PC-9 (cell line): Measurements from ENCODE around the gene CNKSR3. TPM values are rescaled to one million over a fixed set of nuclear protein-coding genes. Genes with fewer than 3 reads are reported as not detected.
A peak's percentile ranks its signal among the peaks of the same experiment; 100 is the strongest.

Experiments used
- BruUV-seq: library from RNA; stranded (reverse); fragments of 400-500 nt; replicated peaks from 2 replicates; lab custom pipeline; 2021; lab: Mats Ljungman, UMichigan
- CTCF ChIA-PET: fragments of 300-600 bp; sonication (Branson Sonifier 250); formaldehyde crosslinking; loops from one replicate; lab custom pipeline; 2022; ENCODE audit warnings: antibody characterized with exemption; lab: Charles Lee
- POLR2A ChIA-PET: fragments of 300-600 bp; sonication (Branson Sonifier 250); formaldehyde crosslinking; loops from one replicate; lab custom pipeline; 2022; ENCODE audit warnings: antibody characterized with exemption; ENCODE audit not compliant: unreplicated experiment; lab: Charles Lee
- DNase-seq, 2 experiments: peaks; one replicate each; pipeline versions ENCODE4 v3.0.0 to v3.0.0-alpha.2; 2015 to 2022; ENCODE audit warnings: mixed read lengths in 1 of 2
- H2AFZ ChIP-seq: fragments of 200-600 bp; sonication (generic); 2 replicates; pipeline ENCODE4 v1.8.1; 2017; ENCODE audit warnings: antibody characterized with exemption
- H3F3A ChIP-seq: fragments of 200-600 bp; sonication (generic); 2 replicates; pipeline ENCODE4 v1.8.1; 2017; ENCODE audit warnings: antibody characterized with exemption, mild to moderate bottlenecking, low read depth; ENCODE audit not compliant: insufficient read depth
- H3K27ac ChIP-seq: fragments of 200-600 bp; sonication (generic); 2 replicates; pipeline ENCODE4 v1.6.1; 2016; ENCODE audit warnings: mixed run types
- H3K27me3 ChIP-seq: fragments of 200-600 bp; sonication (generic); 2 replicates; pipeline ENCODE4 v1.6.1; 2016; ENCODE audit warnings: low read depth, mixed run types; ENCODE audit not compliant: insufficient read depth
- H3K36me3 ChIP-seq: fragments of 200-600 bp; sonication (generic); 2 replicates; pipeline ENCODE4 v1.6.1; 2016; ENCODE audit warnings: low read depth, mixed run types
- H3K4me1 ChIP-seq: fragments of 200-600 bp; sonication (generic); replicated peaks from 2 replicates; pipeline ENCODE4 v1.6.1; 2016; ENCODE audit warnings: mixed run types; ENCODE audit not compliant: insufficient read depth
- H3K4me2 ChIP-seq: fragments of 200-600 bp; sonication (generic); 2 replicates; pipeline ENCODE4 v1.6.1; 2017; ENCODE audit warnings: mixed run types
- H3K4me3 ChIP-seq: fragments of 200-600 bp; sonication (generic); 2 replicates; pipeline ENCODE4 v1.6.1; 2016; ENCODE audit warnings: mixed run types
- H3K79me2 ChIP-seq: fragments of 200-600 bp; sonication (generic); 2 replicates; pipeline ENCODE4 v1.6.1; 2017; ENCODE audit warnings: low read depth, mixed run types
- H3K9me2 ChIP-seq: fragments of 200-600 bp; sonication (generic); 2 replicates; pipeline ENCODE4 v1.8.1; 2017; ENCODE audit warnings: mild to moderate bottlenecking; ENCODE audit not compliant: insufficient read depth
- H3K9me3 ChIP-seq: fragments of 200-600 bp; sonication (generic); 2 replicates; pipeline ENCODE4 v1.8.1; 2016; ENCODE audit warnings: low read depth; ENCODE audit not compliant: insufficient read depth
- H4K20me1 ChIP-seq: fragments of 200-600 bp; sonication (generic); 2 replicates; pipeline ENCODE4 v1.8.1; 2017; ENCODE audit not compliant: insufficient read depth
- CTCF ChIP-seq: fragments of 200-600 bp; sonication (generic); conservative IDR thresholded peaks from 2 replicates; pipeline ENCODE4 v1.6.1; 2017; ENCODE audit warnings: mixed run types, antibody characterized with exemption, mild to moderate bottlenecking, moderate library complexity
- EZH2 ChIP-seq: fragments of 200-600 bp; sonication (generic); IDR thresholded peaks from 2 replicates; pipeline ENCODE4 v1.8.0; 2017; ENCODE audit warnings: antibody characterized with exemption, low read depth
- intact Hi-C: fragments of 100-400 bp; cut with micrococcal nuclease; formaldehyde crosslinking; loops from one replicate; pipeline ENCODE4 v1.10.0; 2022; ENCODE audit not compliant: unreplicated experiment
- total RNA-seq: library from RNA; stranded (reverse); gene quantifications from 2 replicates; pipeline ENCODE4 v1.2.3, GENCODE V29; 2021

The CNKSR3 gene
- total RNA-seq, 1 experiment from 2014 or later = 4.7 TPM

- no peaks in the 10 kb centered on the region for H4K20me1 ChIP-seq
- no TSS peak for BruUV-seq
- 0 out of 2 replicates have a peak overlapping the region, but pooled peaks have one; percentile 15 for H3K4me2 ChIP-seq
- peak; percentile 57 to 89 for DNase-seq
- no peaks in the 10 kb centered on the region for H3K27me3 ChIP-seq
- no peak for TF ChIP-seq EZH2
- no peak for TF ChIP-seq CTCF
- no peaks in the 10 kb centered on the region for H3K36me3 ChIP-seq
- no peak overlapping the region for H3K4me3 ChIP-seq
- H2AFZ ChIP-seq = no peak overlapping the region
- ChIA-PET POLR2A (interaction anchor here (0.7 kb wide), 1 partner anchor 11 kb away, joined by 3 read pairs; no protein-coding TSS in a partner anchor), CTCF (no interaction called here)
- no peaks in the 10 kb centered on the region for H3K79me2 ChIP-seq
- H3F3A ChIP-seq = peaks cover 15% of the 10 kb centered on the region
- H3K27ac ChIP-seq = no peak overlapping the region
- H3K4me1 ChIP-seq = peaks cover 17% of the 10 kb centered on the region
- no peaks in the 10 kb centered on the region for H3K9me3 ChIP-seq
- H3K9me2 ChIP-seq = no peaks in the 10 kb centered on the region
- intact Hi-C loops = loop anchor here (10.0 kb wide), 2 partner anchors 92 to 132 kb away; partner anchors contain the start of gene CNKSR3
Observed at GRCh38 chr6:154382740-154383139, 127.7 kb downstream of the CNKSR3 start.

GRCh38 chr6:154381548-154381947 lies 128.9 kb downstream of the CNKSR3 start:
- Histone ChIP-seq H3K4me2 (no peak overlapping the region), H3K4me3 (no peak overlapping the region), H2AFZ (no peak overlapping the region), H3K9me3 (no peaks in the 10 kb centered on the region), H3K27ac (no peak overlapping the region), H3K9me2 (no peaks in the 10 kb centered on the region), H3K4me1 (peaks cover 5% of the 10 kb centered on the region; the same call in 1 of the 2 replicates), H3K27me3 (no peaks in the 10 kb centered on the region), H3F3A (peaks cover 6% of the 10 kb centered on the region; the same call in 1 of the 2 replicates), H3K36me3 (no peaks in the 10 kb centered on the region), H4K20me1 (no peaks in the 10 kb centered on the region), H3K79me2 (no peaks in the 10 kb centered on the region)
- ChIA-PET POLR2A (no interaction called here), CTCF (no interaction called here)
- intact Hi-C loops = loop anchor here (10.0 kb wide), 2 partner anchors 93 to 133 kb away; partner anchors contain the start of gene CNKSR3
- no peak for DNase-seq
- BruUV-seq = no TSS peak
- TF ChIP-seq CTCF (no peak), EZH2 (no peak)

GRCh38 chr6:154380741-154381140 lies 129.7 kb downstream of the CNKSR3 start:
- no peak for TF ChIP-seq CTCF
- TF ChIP-seq EZH2 = no peak
- BruUV-seq = no TSS peak
- Histone ChIP-seq H2AFZ (no peak overlapping the region), H4K20me1 (no peaks in the 10 kb centered on the region), H3K79me2 (no peaks in the 10 kb centered on the region), H3K9me3 (no peaks in the 10 kb centered on the region), H3K27ac (no peak overlapping the region), H3K4me2 (no peak overlapping the region), H3K27me3 (no peaks in the 10 kb centered on the region), H3K4me3 (no peak overlapping the region), H3F3A (peaks cover 6% of the 10 kb centered on the region; the same call in 1 of the 2 replicates), H3K36me3 (no peaks in the 10 kb centered on the region), H3K9me2 (no peaks in the 10 kb centered on the region), H3K4me1 (peaks cover 5% of the 10 kb centered on the region; the same call in 1 of the 2 replicates)
- ChIA-PET CTCF (no interaction called here), POLR2A (no interaction called here)
- intact Hi-C loops = loop anchor here (10.0 kb wide), 2 partner anchors 94 to 134 kb away; partner anchors contain the start of gene CNKSR3
- DNase-seq = no peak
